Activated T-cell treated with anti-CD3 and anti-CD28 coated beads for 1 hour (primary cell): ENCODE data around the gene CDK5R2.
A peak's percentile ranks its signal among the peaks of the same experiment; 100 is the strongest.
"Not testable (repeated sequence)": the region's sequence is repeated elsewhere in the genome, so short reads cannot be mapped to it uniquely, and the experiment has no call there.

Experiments used
- DNase-seq: peaks from one replicate; pipeline ENCODE4 v3.0.0-alpha.2; 2020; ENCODE audit warnings: low read depth

CDK5R2 gene

DNA sequence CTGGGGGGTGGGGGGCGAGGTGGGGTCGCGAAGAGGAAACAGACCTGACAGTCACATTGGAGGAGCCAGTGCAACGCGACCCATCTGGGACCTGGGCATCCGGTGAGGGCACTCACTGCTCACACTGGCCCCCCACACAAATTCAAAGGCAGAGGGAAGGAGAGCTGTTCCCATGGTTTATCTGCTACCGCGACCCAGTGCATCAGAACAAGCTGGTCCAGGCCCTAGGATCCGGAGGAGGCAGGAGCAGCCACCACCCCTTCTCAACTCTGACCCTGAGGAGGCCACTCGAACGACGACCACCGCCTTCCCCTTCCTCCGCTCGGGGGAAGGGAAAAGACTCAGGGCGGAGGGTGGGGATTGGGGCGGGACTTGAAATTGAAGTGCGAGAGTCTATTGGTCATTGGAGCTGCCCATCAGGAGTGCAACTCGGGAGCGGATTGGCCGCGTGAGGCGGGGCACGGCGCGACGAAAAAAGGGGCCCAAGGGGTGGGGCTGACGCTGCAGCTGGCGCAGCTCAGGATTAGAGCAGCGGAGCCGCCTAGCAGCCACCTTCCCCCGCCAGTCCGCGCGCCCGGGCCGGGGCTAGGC is at the start of gene CDK5R2:
Gene CDK5R2 (plus strand): TSS at position 526 of the 591 bp plus-strand sequence. CDS start 155 bp downstream, outside the sequence.
- peak; percentile 33 for DNase-seq

DNA sequence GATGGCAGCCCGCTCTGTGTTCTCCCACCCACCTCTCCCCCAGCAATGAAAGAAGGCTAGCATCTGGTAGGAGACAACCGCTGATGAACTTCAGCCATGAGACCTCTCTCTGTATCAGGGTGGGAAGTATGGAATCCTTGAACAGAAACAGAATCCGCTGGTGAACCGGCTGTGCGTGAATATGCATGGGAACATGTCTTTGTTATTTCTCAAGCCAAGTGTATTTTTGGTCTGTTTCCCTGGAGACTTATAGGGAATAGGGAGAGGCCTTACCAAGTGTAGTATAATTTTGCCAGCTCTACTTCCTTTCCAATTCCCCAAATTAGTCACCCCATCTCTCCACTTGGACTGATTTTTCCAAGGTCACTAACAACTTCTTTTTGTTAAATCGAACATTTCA is 48.7 kb upstream of the CDK5R2 start:
- no peak for DNase-seq

DNA sequence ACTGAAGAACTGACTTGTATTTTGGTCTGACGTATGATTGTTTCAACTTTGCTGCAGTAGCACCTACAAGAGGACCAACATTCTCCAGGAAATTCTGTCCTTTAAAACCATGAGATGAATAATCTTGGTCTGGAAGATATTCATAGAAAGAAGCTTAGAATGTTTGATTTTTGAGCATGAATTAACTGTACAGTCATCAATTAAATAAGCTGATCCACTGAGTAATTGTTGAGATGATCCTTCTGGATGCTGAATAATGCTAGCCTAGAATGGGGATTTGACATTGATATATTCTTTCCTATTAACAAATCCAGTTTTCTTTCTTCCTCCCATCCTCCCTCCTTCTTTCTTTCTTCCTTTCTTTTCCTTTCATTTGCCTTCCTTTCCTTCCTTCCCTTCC is 39.0 kb upstream of the CDK5R2 start:
- no peak for DNase-seq

DNA sequence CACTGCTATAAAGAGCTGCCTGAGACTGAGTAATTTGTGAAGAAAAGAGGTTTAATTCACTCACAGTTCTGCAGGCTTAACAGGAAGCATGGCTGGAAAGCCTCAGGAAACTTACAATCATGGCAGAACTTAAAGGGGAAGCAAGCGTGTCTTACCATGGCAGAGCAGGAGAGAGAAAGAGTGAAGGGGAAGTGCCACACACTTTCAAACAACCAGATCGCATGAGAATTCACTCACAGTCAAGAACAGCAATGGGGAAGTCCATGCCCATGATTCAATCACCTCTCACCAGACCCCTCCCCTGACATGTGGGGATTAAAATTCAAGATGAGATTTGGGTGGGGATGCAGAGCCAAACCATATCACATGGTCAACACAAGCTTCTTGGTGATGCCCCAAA is 34.7 kb upstream of the CDK5R2 start:
- no peak for DNase-seq

DNA sequence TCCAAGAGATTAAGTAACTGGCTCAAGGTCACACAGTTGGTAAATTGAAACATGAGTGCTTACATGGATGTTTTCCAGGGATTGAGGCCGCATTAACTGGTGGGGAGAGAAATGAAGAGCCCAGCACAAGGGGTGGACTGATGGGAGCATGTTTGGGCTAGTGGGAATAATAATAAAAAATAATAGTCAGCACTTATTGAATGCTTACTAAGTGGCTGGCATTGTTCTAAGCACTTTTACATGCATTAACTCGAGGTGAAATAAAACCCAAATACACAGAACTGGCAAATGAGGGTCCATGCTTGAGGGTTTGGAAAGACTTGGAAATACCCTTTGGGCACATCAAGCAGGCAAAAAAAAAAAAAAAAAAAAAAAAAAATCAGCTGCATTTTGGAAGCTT is 34.0 kb upstream of the CDK5R2 start:
- DNase-seq, result no peak

DNA sequence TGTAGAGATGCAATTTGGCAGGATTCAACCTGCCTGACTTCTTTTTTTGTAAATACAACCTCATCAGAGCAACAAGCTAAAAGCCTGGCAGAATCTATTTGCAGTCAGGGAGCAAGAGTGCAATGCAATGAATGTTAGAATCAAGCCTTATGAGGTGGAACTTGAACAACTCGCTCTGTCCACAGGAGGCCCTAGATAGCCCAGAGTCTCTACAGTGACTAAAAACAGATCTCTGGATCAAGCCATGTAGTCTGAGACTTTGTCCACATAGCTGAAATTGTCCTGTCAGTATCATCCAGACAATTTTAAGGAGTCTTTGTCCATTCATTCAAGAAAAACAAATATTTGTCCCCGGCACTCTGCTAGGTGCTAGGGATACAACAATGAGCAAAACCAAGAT is 32.0 kb upstream of the CDK5R2 start:
- no peak for DNase-seq

DNA sequence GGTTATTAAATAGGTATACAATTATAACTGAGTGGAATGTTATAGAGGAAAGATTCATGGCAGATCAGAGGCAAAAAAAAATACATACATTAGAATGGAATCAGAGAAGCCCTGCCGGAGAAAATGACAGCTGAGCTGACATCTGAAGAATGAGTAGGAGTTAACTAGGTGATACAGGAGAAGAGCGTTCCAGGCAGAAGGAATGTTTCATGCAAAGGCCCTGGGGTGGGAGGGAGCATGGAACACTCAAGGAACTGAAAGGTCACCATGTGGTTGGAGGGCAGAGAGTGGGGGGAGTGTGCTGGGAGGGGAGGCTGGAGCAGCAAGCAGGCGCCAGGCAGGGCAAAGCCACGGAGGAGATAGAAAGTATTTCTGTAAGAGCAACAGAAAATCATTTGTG is 31.6 kb upstream of the CDK5R2 start:
- no peak for DNase-seq

DNA sequence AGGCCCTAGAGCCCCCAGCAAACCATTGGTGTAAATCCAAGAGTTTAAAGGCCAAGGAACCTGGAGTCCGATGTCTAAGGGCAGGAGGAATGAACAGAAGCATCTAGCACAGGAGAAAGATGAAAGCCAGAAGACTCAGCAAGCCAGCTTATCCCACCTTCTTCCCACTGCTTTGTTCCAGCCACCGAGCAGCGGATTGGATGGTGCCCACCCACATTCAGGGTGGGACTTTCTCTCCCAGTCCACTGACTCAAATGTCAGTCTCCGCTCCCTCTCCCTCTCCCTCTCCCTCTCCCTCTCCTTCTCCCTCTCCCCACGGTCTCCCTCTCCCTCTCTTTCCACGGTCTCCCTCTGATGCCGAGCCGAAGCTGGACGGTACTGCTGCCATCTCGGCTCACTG is 29.0 kb upstream of the CDK5R2 start:
- DNase-seq, result not testable (repeated sequence)

DNA sequence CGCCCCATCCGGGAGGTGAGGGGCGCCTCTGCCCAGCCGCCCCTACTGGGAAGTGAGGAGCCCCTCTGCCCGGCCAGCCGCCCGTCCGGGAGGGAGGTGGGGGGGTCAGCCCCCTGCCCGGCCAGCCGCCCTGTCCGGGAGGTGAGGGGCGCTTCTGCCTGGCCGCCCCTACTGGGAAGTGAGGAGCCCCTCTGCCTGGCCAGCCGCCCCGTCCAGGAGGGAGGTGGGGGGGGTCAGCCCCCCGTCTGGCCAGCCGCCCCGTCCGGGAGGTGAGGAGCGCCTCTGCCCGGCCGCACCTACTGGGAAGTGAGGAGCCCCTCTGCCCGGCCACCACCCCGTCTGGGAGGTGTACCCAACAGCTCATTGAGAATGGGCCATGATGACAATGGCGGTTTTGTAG is 27.7 kb upstream of the CDK5R2 start:
- not testable (repeated sequence) for DNase-seq

DNA sequence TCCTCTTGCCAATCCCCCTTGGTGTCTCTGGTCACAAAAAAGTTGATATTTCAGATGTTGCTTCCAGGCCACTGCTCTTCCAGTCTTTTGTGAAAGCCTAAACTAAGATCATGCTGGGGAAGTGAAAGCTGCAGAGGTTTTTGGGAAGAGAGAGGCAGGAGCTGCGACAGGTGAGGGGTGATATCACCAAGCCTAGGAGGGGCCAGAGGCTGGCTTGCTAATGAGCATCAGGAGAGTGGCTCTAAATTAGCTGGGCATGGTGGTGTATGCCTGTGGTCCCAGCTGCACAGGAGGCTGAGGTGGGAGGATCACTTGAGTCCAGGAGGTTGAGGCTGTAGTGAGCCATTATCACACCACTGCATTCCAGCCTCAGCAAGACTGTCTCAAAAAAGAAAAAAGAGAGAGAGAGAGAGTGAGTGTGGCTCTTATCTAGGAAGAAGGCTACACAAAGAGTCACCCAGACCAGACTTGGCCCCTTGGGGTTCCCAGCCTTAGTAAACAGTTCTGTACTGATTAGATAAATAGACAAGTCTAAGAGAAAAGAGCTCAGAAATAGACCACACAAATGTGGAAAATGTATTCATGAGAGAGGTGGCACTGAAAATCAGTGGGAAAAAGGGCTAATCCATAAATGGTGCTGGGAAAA is 14.6 kb upstream of the CDK5R2 start:
- DNase-seq, result no peak

DNA sequence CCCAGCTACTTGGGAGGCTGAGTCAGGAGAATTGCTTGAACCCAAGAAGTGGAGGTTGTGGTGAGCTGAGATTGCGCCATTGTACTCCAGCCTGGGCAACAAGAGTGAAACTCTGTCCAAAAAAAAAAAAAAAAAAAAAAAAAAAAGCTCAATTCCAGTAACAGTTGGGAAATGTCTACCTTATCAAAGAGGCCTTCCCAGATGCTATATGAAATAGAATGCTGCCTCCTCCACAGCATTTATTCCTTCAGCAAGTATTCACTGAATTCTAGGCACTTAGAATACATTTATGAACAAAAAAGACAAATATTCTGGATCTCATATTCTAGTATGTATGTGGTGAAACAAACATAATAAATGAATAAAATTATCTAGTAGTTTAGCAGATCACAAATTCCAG is 12.8 kb upstream of the CDK5R2 start:
- no peak for DNase-seq

DNA sequence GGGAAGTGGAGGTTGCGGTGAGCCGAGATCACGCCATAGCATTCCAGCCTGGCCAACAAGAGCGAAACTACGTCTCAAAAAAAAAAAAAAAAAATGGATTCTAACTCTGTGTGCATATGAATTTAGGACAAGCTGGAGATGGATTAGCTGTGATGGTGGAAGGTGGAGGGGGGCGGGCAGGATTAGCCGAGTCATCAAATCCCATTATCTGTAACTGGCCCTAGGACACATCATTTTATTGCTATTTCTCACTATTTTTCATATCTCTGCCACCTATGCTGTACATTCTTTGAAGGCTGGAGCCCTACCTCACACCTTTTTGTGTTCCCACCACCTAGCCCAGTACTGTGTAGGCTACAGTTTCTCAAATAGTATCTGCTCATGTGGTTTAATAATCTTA is 7.3 kb upstream of the CDK5R2 start:
- DNase-seq, result no peak

DNA sequence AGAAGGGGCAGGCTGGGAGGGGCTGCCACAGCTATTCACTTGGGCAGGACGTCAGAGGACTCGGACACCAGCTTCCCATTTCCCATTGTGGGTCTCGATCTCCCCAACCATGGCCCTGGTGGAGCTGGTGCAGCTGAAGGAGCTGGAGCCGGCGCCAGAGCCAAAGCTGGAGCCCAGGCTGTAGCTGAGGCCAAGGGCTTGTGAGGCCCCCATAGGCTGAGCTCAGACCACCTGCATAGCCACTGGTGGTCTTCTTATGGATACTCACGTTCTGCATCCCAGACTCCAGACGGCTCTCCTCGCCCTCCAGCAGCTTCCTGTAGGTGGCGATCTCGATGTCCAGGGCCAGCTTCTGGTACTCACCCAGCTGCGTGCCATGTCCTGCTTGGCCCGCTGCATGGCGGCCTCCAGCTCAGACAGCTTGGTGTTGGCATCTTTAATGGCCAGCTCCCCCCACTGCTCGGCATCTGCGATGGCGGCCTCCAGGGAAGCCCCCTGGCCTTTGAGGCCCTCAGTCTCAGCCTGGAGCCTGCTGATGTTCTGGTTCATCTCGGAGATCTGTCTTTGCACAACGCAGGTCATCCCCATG is 6.0 kb upstream of the CDK5R2 start:
- DNase-seq, result no peak

DNA sequence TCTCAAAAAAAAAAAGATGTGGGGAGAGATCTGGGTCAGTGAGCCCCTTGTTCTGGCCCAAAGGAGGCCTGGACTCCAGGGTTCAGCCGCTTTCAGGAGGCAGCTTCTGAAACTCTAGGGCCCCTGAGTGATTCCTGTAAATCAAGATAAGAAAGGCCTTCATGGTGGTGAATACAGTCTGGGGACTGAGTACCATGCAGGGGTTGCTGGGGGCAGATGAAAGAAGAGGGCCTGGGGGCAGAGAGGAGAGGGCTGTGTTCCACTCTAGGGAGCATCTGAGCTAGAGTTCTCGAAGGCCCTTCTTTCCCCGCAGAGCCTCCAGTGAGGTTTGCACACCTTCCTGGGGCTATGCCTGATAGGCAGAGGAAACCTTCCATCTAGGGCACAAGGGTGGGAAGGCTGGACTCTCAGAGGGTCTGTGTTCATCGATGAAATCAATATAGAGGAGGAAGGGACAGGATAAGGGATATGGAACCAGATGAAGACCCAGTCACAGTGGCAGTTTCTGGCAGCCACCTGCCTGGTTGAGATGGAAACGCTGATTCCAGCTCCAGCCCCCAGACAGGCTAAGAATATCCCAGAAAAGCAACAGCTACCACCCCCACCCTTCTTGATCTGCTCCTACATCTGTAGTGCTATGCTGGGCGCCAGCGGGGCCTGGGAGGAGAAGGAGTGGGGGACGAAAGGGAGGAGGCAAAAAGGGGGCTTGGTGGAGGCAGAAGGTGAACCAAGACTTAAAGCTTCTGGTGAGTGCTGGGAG is 4.7 kb upstream of the CDK5R2 start:
- no peak for DNase-seq

DNA sequence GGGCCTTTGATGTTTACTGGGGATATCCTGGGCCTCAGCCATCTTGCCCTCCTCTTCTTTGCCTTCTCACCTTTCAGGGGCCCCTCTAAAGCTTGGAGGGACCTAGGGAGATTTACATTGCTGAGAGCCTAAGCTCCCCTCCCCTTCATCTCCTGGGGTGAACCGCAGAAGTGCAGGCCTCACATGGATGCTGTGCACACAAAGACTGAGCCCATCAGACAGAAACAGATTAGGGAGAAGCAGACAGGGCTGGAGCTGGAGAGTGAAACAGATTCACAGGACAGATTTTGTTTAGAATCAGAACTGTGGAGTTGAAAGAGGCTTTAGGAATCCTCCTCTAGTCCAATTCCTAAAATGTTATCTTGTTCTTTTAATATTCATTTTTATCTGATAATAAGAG is 3.4 kb upstream of the CDK5R2 start:
- DNase-seq, result no peak

DNA sequence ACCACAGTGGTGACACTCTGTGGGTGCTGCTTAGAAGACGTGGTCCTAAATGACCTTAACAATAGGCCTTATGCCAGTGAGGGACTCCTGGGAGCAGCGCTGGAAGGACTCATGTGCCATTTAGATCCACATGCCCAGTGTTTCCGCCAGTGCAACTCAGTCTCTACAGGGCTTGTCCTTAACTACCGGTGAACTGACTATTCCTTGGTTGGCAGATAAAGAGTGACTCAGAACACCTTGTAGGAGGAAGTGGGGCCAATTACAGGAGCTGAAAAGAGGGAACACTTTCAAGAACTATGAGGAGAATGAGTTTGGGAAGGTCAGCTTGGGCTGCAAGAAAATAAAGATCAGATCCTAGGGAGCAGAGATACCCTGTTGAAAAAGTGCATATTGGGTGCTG is 1.8 kb upstream of the CDK5R2 start:
- DNase-seq, result no peak

DNA sequence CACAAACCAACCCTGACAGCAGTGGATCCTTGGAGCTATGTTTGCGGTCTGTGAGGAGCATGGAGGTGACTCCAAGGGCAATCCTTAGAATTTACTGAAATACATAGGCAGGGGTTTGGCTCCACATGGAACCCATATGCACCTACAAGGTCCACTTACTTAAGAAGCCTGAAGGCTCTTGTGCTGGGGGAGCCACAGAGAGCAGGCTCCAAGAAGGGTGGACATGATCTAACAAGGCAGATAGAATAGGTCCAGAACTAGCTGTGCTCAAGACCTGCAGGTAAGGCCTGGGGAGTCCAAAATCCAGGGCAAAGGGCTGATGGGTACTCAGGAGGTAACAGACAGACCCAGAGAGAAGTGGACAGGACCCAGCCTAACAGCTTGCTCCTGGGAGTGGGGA is 1.2 kb upstream of the CDK5R2 start:
- DNase-seq, result no peak

DNA sequence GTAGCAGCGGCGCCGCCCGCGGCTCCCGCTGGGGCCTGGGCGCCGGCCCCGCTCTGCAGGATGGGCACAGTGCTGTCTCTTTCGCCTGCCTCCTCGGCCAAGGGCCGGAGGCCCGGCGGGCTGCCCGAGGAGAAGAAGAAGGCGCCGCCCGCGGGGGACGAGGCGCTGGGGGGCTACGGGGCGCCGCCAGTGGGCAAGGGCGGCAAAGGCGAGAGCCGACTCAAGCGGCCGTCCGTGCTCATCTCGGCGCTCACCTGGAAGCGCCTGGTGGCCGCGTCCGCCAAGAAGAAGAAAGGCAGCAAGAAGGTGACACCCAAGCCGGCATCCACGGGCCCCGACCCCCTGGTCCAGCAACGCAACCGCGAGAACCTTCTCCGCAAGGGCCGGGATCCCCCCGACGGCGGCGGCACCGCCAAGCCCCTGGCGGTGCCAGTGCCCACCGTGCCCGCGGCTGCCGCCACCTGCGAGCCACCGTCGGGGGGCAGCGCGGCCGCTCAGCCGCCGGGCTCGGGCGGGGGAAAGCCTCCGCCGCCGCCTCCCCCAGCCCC is 369 bp downstream of the CDK5R2 start:
- no peak for DNase-seq

DNA sequence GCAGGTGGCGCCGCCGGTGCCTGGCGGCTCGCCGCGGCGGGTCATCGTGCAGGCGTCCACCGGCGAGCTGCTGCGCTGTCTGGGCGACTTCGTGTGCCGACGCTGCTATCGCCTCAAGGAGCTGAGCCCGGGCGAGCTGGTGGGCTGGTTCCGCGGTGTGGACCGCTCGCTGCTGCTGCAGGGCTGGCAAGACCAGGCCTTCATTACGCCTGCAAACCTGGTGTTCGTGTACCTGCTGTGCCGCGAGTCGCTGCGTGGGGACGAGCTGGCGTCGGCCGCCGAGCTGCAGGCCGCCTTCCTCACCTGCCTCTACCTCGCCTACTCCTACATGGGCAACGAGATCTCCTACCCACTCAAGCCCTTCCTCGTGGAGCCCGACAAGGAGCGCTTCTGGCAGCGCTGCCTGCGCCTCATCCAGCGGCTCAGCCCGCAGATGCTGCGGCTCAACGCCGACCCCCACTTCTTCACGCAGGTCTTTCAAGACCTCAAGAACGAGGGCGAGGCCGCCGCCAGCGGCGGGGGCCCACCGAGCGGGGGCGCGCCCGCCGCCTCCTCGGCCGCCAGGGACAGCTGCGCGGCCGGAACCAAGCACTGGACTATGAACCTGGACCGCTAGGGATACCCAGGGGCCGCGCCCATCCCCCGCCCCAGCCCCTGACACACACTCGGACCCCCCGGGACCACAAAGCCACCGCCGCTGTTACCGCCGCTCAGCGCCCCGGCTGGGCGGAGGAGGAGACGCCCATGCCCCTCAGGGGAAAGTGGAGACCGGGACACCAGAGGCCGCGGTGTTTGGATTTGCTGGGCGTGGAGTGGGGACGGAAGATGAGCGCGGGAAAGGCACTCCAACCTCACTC is 1.1 kb downstream of the CDK5R2 start:
- DNase-seq, result no peak

DNA sequence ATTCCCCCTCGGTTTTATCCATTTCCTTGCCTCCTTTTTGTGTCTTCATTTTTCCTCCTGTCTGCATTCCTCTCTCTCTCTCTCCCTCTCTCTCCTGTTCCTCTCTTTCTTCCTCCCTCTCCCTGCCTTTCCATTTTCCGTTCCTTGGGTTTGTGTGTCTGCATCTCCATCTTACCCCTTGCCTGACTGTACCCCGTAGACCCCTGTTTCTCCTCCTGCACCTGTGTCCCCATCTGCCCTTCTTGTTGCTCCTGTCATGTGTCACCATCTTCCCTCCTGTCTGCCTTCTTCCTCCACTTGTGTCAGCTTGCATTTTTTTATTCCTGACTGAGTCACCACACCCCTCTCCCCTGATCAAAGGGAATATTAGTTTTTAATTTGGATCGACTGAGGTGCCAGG is 1.8 kb downstream of the CDK5R2 start:
- no peak for DNase-seq

DNA sequence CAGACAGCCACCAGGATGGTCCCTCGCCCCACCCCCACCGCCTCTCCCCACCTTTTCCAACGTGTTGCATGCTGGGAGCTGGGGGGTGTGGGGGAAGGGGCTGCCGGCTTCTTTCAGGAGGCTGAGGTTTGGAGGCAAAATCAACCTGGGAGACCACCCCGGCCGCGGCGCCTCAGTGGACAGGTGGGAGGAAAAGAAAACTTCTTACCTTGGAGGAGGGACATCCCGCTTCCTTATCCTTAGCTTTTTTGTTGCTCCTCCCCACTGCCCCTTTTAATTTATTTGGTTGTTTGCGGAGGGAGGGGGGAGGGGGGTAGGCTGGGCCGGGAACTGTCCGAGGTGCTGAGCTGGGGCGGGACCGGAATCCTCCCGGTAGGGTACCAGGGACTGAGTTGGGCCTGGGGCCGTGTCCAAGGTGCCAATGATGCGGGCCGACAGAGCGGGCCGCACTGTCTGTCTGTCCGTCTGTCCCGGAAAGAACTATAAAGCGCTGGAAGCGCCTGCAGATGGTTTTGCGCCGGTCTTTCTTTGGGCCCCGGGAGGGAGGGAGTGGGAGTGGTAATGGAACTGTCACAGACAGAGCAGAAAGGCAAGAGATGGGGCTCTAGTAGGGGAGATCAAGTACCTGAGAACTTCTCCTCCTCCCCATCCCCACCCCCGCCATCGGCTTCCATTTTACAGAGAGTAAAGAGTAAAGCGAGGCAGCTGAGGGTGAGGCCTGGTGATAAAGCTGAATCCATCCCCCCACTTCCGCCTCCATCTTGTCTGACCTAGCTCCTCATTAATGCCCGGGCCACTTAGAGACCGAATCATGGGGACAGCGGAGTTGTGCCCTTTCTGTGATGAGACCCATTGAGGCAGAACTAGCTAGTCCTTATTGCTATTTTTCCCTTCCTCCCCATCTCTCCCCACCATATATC is 2.4 kb downstream of the CDK5R2 start:
- no peak for DNase-seq
